Breast epithelium (tissue), 3 donors: ENCODE results near the gene MX2.

Experiments
- POLR2A ChIP-seq: fragments of 450-650 bp; IDR thresholded peaks from one replicate; pipeline ENCODE4 v1.6.1; 2016; ENCODE audit warnings: antibody characterized with exemption, mild to moderate bottlenecking, moderate library complexity
- TF ChIP-seq, protein P1 (sequence below), 3 donors: fragments of 450-650 bp; IDR thresholded peaks; one replicate each; pipeline ENCODE4 v1.5.1; 2016 to 2017; ENCODE audit warnings: antibody characterized with exemption in 3 of 3, mild to moderate bottlenecking in 3 of 3, moderate library complexity in 3 of 3

DNA sequence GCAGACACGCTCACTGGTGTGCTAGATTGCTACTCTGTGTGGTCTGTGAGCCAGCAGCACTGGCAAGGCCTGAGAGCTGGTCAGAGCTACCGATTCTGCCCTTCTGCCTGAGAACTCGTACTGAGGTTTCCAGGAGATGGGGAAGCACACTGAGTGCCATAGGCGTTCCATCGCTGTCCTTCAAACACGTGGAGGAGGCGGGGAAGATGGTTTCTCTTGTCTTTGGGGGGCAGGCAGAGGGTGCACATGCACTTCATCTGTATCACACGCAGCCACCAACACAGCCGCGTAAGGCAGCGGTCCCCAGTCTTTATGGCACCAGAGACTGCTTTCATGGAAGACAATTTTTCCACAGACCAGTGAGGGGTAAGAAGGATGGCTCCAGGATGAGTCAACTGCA is 40.4 kb downstream of the MX2 start:
- no peak for TF ChIP-seq POLR2A
- TF ChIP-seq, protein P1, sequence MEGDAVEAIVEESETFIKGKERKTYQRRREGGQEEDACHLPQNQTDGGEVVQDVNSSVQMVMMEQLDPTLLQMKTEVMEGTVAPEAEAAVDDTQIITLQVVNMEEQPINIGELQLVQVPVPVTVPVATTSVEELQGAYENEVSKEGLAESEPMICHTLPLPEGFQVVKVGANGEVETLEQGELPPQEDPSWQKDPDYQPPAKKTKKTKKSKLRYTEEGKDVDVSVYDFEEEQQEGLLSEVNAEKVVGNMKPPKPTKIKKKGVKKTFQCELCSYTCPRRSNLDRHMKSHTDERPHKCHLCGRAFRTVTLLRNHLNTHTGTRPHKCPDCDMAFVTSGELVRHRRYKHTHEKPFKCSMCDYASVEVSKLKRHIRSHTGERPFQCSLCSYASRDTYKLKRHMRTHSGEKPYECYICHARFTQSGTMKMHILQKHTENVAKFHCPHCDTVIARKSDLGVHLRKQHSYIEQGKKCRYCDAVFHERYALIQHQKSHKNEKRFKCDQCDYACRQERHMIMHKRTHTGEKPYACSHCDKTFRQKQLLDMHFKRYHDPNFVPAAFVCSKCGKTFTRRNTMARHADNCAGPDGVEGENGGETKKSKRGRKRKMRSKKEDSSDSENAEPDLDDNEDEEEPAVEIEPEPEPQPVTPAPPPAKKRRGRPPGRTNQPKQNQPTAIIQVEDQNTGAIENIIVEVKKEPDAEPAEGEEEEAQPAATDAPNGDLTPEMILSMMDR (IDR thresholded peaks at IDR 0.05) = no peak
